Measurements from ENCODE around the gene STARD5. TPM values are rescaled to one million over a fixed set of nuclear protein-coding genes. Genes with fewer than 3 reads are reported as not detected.

Gene STARD5
- total RNA-seq, 4 donors from 2014 or later = 1.5 to 11.3 (median 8.5) TPM

DNA sequence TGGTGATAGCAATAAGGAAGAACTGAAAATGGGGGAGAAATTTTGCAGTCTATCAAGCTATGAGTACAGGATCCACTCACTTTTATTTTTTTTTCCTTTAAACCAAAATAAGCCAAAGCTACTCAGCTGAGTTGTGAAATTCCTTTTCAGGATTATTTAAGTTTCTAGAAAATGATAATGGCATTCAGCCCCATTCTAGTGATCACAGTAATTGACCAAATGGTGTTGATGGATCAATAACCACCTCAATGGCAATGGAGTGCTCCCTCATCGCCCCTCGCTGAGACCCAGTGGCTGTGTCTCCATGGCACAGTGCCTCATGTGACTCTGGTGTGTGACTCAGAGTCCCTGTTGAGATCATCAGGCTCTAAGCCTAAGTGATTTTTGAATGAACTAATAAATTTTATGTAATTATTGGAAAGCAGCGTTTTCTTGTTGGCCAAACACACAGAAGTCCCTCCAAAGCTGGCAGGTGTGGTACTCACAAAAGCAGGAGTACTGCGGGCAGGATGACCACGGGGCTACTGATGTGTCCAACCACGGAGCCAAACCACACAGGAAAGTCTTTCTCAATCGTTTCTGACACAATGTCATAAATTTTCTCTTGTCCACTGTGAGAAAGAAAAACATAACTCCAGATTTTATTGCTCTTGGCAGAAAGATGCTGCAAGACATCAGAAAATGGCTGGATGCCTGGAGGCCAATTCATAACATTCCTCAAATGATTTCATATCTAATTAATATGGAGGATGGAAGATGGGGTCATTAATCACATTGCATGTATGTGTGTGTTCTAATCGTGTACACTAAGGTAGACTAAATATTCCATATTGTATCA, 14.4 kb upstream of the STARD5 start:
- intact Hi-C loops (cut with DNase I) = no loop called here
- peaks cover 0 to 8% of the 10 kb centered on the region in 2 donors for H3K4me1 ChIP-seq
- peak in 1 of 2 donors; percentile 5 for DNase-seq
- H3K9me3 ChIP-seq = no peaks in the 10 kb centered on the region
- H3K27me3 ChIP-seq = no peaks in the 10 kb centered on the region
- TF ChIP-seq POLR2A (IDR thresholded peaks at IDR 0.05) = no peak
- TF ChIP-seq, protein P1, sequence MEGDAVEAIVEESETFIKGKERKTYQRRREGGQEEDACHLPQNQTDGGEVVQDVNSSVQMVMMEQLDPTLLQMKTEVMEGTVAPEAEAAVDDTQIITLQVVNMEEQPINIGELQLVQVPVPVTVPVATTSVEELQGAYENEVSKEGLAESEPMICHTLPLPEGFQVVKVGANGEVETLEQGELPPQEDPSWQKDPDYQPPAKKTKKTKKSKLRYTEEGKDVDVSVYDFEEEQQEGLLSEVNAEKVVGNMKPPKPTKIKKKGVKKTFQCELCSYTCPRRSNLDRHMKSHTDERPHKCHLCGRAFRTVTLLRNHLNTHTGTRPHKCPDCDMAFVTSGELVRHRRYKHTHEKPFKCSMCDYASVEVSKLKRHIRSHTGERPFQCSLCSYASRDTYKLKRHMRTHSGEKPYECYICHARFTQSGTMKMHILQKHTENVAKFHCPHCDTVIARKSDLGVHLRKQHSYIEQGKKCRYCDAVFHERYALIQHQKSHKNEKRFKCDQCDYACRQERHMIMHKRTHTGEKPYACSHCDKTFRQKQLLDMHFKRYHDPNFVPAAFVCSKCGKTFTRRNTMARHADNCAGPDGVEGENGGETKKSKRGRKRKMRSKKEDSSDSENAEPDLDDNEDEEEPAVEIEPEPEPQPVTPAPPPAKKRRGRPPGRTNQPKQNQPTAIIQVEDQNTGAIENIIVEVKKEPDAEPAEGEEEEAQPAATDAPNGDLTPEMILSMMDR (IDR thresholded peaks at IDR 0.05) = no peak
- H3K4me3 ChIP-seq (replicated peaks in 1 of 3) = no peak overlapping the region
- WGBS, 2 donors = 71 to 73% methylated on average over 8 of the region's 8 CpGs
- H3K36me3 ChIP-seq = no peaks in the 10 kb centered on the region
- no peak overlapping the region for H3K27ac ChIP-seq

DNA sequence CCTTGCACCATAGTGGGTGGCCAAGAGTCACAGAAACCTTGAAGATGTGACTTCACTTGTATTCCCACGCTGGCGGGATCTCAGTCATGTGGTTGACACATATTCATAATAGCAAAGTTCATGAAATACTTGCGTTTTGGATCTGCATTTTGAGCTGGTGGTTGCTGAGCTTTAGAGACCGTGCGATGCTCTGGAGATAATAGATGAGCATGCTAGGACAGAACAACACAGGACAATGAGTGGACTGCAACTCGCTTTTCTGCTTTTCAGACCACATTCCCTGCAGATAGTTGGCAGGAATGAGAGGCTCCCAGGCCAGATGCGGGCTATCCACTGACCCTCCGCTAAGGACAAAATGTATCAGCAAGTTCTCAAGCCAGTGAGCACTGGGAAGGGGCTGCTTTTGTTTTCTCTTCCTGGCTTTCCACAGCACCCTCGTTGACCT, 13.8 kb upstream of the STARD5 start:
- WGBS, 2 donors = 66% methylated on average over 9 of the region's 9 CpGs
- H3K9me3 ChIP-seq = no peaks in the 10 kb centered on the region
- peaks cover 0 to 8% of the 10 kb centered on the region in 2 donors for H3K4me1 ChIP-seq
- H3K4me3 ChIP-seq (replicated peaks in 1 of 3) = no peak overlapping the region
- H3K36me3 ChIP-seq = no peaks in the 10 kb centered on the region
- no peak for TF ChIP-seq POLR2A (IDR thresholded peaks at IDR 0.05)
- TF ChIP-seq, protein P1 (IDR thresholded peaks at IDR 0.05) = no peak
- no peak overlapping the region for H3K27ac ChIP-seq
- no peaks in the 10 kb centered on the region for H3K27me3 ChIP-seq
- no peak for DNase-seq
- intact Hi-C loops (cut with DNase I) = no loop called here

DNA sequence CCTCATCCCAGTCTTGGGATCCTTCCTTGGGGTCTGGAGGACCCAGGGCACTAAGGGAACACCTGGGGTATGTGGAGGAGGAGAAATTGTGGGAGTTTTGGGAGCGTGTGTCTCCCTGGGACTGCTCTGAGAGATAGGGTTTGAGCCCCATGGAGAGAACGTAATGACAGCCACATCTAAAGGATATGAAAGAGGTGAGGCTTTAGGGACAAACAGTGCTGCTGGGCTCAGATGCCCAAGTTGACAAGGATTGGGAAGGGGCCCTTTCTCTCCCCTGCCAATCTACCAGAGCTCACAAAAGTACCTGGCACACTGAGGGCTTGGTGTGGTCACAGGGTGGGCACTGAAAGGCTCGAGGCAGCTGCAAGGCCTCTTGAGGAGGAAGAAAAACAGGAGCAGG, 13.3 kb upstream of the STARD5 start:
- no peaks in the 10 kb centered on the region for H3K27me3 ChIP-seq
- DNase-seq = no peak
- H3K27ac ChIP-seq = no peak overlapping the region
- peaks cover 0 to 8% of the 10 kb centered on the region in 2 donors for H3K4me1 ChIP-seq
- TF ChIP-seq, protein P1 (IDR thresholded peaks at IDR 0.05) = no peak
- TF ChIP-seq POLR2A (IDR thresholded peaks at IDR 0.05) = no peak
- intact Hi-C loops (cut with DNase I) = no loop called here
- WGBS, 2 donors = 85 to 87% methylated on average over 3 of the region's 3 CpGs
- H3K9me3 ChIP-seq = no peaks in the 10 kb centered on the region
- H3K36me3 ChIP-seq = no peaks in the 10 kb centered on the region
- H3K4me3 ChIP-seq (replicated peaks in 1 of 3) = no peak overlapping the region

DNA sequence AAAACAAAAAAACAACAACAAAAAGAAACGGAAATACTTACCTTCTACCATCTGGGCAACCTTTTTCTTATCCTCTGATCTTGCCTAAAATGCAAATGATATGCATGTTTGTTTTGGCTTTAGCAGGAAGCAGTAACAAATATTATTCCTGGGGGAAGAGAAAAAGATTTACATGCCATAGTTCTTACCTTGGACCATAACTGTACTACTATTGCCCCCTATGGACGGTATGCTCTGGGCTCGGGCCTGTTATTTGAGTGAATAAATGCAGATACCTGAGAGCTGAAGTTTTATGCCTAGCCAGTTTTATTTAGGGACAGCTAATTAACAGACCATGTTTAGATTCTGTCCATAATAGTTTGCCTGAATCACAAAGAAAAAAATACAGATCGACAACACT, 12.6 kb upstream of the STARD5 start:
- WGBS, 2 donors = 89 to 90% methylated on average over 4 of the region's 4 CpGs
- Histone ChIP-seq H3K36me3 (no peaks in the 10 kb centered on the region), H3K4me3 (replicated peaks in 1 of 3) (no peak overlapping the region), H3K27ac (no peak overlapping the region), H3K4me1 (peaks cover 0 to 8% of the 10 kb centered on the region in 2 donors), H3K27me3 (no peaks in the 10 kb centered on the region), H3K9me3 (no peaks in the 10 kb centered on the region)
- intact Hi-C loops (cut with DNase I) = no loop called here
- TF ChIP-seq, protein P1 (IDR thresholded peaks at IDR 0.05) = peak in 1 of 6 experiments; percentile 6
- no peak for TF ChIP-seq POLR2A (IDR thresholded peaks at IDR 0.05)
- no peak for DNase-seq

DNA sequence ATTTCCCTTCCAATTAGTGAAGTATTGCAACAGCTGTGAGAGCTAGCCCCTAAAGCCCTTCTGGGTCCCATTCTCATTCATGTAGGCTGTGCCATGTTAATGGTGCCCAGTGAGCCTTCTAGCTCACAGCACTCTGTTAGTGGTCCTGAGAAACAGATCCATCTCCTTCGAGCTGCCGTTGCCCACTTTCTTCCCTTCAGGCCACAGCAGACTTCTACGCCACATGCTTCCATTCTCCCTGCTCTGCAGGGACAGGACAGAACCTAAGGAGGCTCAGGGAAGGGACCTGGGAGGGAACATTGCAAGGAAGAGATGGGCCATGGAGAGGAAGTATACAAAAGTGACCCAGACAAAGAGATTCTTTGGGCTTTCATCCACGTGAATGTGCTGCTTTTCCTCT, 11.7 kb upstream of the STARD5 start:
- DNase-seq = no peak
- no peak overlapping the region for H3K4me3 ChIP-seq (replicated peaks in 1 of 3)
- no peaks in the 10 kb centered on the region for H3K36me3 ChIP-seq
- no peaks in the 10 kb centered on the region for H3K27me3 ChIP-seq
- intact Hi-C loops (cut with DNase I) = no loop called here
- peaks cover 0 to 8% of the 10 kb centered on the region in 2 donors for H3K4me1 ChIP-seq
- H3K9me3 ChIP-seq = no peaks in the 10 kb centered on the region
- no peak for TF ChIP-seq POLR2A (IDR thresholded peaks at IDR 0.05)
- TF ChIP-seq, protein P1 (IDR thresholded peaks at IDR 0.05) = no peak
- WGBS, 2 donors = 94% methylated on average over 4 of the region's 4 CpGs
- H3K27ac ChIP-seq = no peak overlapping the region
